Hypothalamus (tissue), 51 donors: ENCODE results near the gene WASF2.

Experiments
- DNase-seq, 51 donors: peaks; one replicate each; lab custom pipeline; 2025; lab: John Stamatoyannopoulos, UW

The WASF2 gene

GRCh38 chr1:27381969-27382762 is 107.8 kb downstream of the WASF2 start:
- DNase-seq = no peak

- no peak for DNase-seq
Observed at GRCh38 chr1:27380766-27381733, 108.9 kb downstream of the WASF2 start.

- DNase-seq = no peak
Observed at GRCh38 chr1:27380224-27380623, 109.7 kb downstream of the WASF2 start.

GRCh38 chr1:27379564-27380122 is 110.3 kb downstream of the WASF2 start:
- DNase-seq = no peak

- no peak for DNase-seq
Observed at GRCh38 chr1:27377760-27378495, 112.0 kb downstream of the WASF2 start.

GRCh38 chr1:27374362-27375086 is 115.4 kb downstream of the WASF2 start, which contains the start of gene FCN3:
Gene FCN3 (minus strand): TSS chr1:27374824. CDS start chr1:27374818, 6 bp downstream.
- no peak for DNase-seq

- DNase-seq = no peak
Observed at GRCh38 chr1:27372808-27373690, 116.9 kb downstream of the WASF2 start.

GRCh38 chr1:27372022-27372807 is 117.8 kb downstream of the WASF2 start:
- DNase-seq = no peak

- DNase-seq = no peak
Observed at GRCh38 chr1:27368869-27369582, 120.9 kb downstream of the WASF2 start.

- DNase-seq = no peak
Observed at GRCh38 chr1:27367160-27367650, 122.8 kb downstream of the WASF2 start.

GRCh38 chr1:27366411-27367159 is 123.4 kb downstream of the WASF2 start, which contains the start of gene MAP3K6:
Gene MAP3K6 (minus strand): TSS chr1:27366961. CDS start chr1:27366597, 364 bp downstream.
- peak in 39 of 51 donors; percentile 11 to 75 (median 45) for DNase-seq

- DNase-seq = peak in 33 of 51 donors; percentile 16 to 79 (median 50)
Observed at GRCh38 chr1:27366113-27366410, 123.9 kb downstream of the WASF2 start.

GRCh38 chr1:27365372-27366112 is 124.4 kb downstream of the WASF2 start:
- DNase-seq = peak; percentile 17 to 86 (median 66)

- no peak for DNase-seq
Observed at GRCh38 chr1:27364696-27365371, 125.1 kb downstream of the WASF2 start.
